Muscle of leg (tissue), 11 donors: ENCODE measurements around the gene KTN1. TPM values are rescaled to one million over a fixed set of nuclear protein-coding genes. Genes with fewer than 3 reads are reported as not detected.

ENCODE experiments used
- DNase-seq: peaks from one replicate; pipeline ENCODE4 v3.0.0; 2013
- H3K27ac ChIP-seq: one replicate; pipeline ENCODE4 v1.5.1; 2013; ENCODE audit warnings: mild to moderate bottlenecking, low read length, control low read depth
- H3K27me3 ChIP-seq: one replicate; pipeline ENCODE4 v1.6.1; 2013; ENCODE audit warnings: low read length; ENCODE audit not compliant: control insufficient read depth, insufficient read depth
- H3K36me3 ChIP-seq: one replicate; pipeline ENCODE4 v1.6.1; 2013; ENCODE audit warnings: low read length; ENCODE audit not compliant: control insufficient read depth, insufficient read depth
- H3K4me1 ChIP-seq: one replicate; pipeline ENCODE4 v1.6.1; 2013; ENCODE audit warnings: low read length; ENCODE audit not compliant: control insufficient read depth, insufficient read depth
- H3K4me3 ChIP-seq: one replicate; pipeline ENCODE4 v1.5.1; 2013; ENCODE audit warnings: low read length, control low read depth
- H3K9me3 ChIP-seq: replicated peaks from 2 replicates; pipeline ENCODE4 v1.6.1; 2013; ENCODE audit warnings: low read depth, low read length; ENCODE audit not compliant: control insufficient read depth
- WGBS: methylation state at CpG from one replicate; pipeline ENCODE4 v1.1.5; 2013; ENCODE audit warnings: missing lambda C conversion rate; ENCODE audit not compliant: insufficient coverage; 5-methylcytosine and 5-hydroxymethylcytosine counted together
- polyA plus RNA-seq, 8 donors: library from polyadenylated mRNA; unstranded; fragments of 120-200 nt; gene quantifications; one replicate each; pipeline versions ENCODE4 v1.2.1 to v1.2.3, GENCODE V29; 2013; ENCODE audit warnings: inconsistent platforms in 1 of 8, low replicate concordance in 1 of 8; ENCODE audit not compliant: insufficient read length in 8 of 8, insufficient read depth in 1 of 8
- total RNA-seq: library from RNA; stranded (reverse); fragments of 120-200 nt; gene quantifications from one replicate; pipeline ENCODE4 v1.2.4, GENCODE V29; 2013

KTN1 gene
- total and polyA plus RNA-seq, 9 donors, result 106 to 148 (median 141) TPM

- peaks cover 27% of the 10 kb centered on the region for H3K36me3 ChIP-seq
- no CpG with 5 or more reads among the region's 2 CpGs for WGBS
- DNase-seq, result peak; percentile 21
- H3K9me3 ChIP-seq, result peaks cover under 1% of the 10 kb centered on the region
- H3K27ac ChIP-seq, result no peak overlapping the region
- H3K4me1 ChIP-seq, result no peaks in the 10 kb centered on the region
- no peak overlapping the region for H3K4me3 ChIP-seq
- no peaks in the 10 kb centered on the region for H3K27me3 ChIP-seq
These were observed 45.5 kb downstream of the KTN1 start for GRCh38 chr14:55625481-55625880.

- Histone ChIP-seq H3K27me3 (no peaks in the 10 kb centered on the region), H3K27ac (no peak overlapping the region), H3K4me1 (no peaks in the 10 kb centered on the region), H3K4me3 (no peak overlapping the region), H3K36me3 (peaks cover 23% of the 10 kb centered on the region), H3K9me3 (no peaks in the 10 kb centered on the region)
- no peak for DNase-seq
- WGBS, result no CpG with 5 or more reads among the region's 4 CpGs
These were observed 46.1 kb downstream of the KTN1 start for GRCh38 chr14:55626131-55626530.

- no peak overlapping the region for H3K27ac ChIP-seq
- H3K4me3 ChIP-seq, result no peak overlapping the region
- no peaks in the 10 kb centered on the region for H3K9me3 ChIP-seq
- H3K4me1 ChIP-seq, result no peaks in the 10 kb centered on the region
- no peak for DNase-seq
- H3K27me3 ChIP-seq, result no peaks in the 10 kb centered on the region
- H3K36me3 ChIP-seq, result peaks cover 16% of the 10 kb centered on the region
These were observed 48.4 kb downstream of the KTN1 start for GRCh38 chr14:55628426-55628825.

- Histone ChIP-seq H3K27me3 (no peaks in the 10 kb centered on the region), H3K4me3 (no peak overlapping the region), H3K36me3 (peaks cover 19% of the 10 kb centered on the region), H3K4me1 (no peaks in the 10 kb centered on the region), H3K9me3 (no peaks in the 10 kb centered on the region), H3K27ac (no peak overlapping the region)
- no peak for DNase-seq
- no CpG with 5 or more reads among the region's 1 CpG for WGBS
These were observed 58.7 kb downstream of the KTN1 start for GRCh38 chr14:55638665-55639064.

DNA sequence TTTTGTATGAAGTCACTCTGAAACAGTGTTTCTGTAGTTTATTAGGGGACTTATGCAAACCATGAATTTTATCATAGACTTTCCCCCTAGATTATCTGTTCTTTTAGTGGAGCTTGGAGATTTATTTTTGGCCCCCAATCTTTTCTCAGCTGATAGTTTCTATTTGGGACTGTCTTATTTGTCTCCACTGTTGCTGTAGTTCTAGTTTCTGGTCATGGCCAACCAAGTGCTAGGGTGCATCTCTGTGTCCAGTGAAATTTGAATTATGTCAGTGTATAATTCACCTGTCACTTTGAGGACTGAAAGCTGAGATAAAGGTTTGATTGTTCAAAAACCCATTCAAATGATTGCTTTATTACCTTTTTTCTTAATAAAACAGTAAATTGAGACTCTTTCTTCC is 61.3 kb downstream of the KTN1 start:
- H3K36me3 ChIP-seq, result peaks cover 8% of the 10 kb centered on the region
- no peak for DNase-seq
- no peaks in the 10 kb centered on the region for H3K9me3 ChIP-seq
- no peaks in the 10 kb centered on the region for H3K27me3 ChIP-seq
- H3K27ac ChIP-seq, result no peak overlapping the region
- H3K4me3 ChIP-seq, result no peak overlapping the region
- no peaks in the 10 kb centered on the region for H3K4me1 ChIP-seq

GRCh38 chr14:55641954-55642353 is 61.9 kb downstream of the KTN1 start:
- Histone ChIP-seq H3K9me3 (no peaks in the 10 kb centered on the region), H3K36me3 (peaks cover 8% of the 10 kb centered on the region), H3K4me3 (no peak overlapping the region), H3K27me3 (no peaks in the 10 kb centered on the region), H3K27ac (no peak overlapping the region), H3K4me1 (no peaks in the 10 kb centered on the region)
- DNase-seq, result no peak

- Histone ChIP-seq H3K27ac (no peak overlapping the region), H3K4me1 (no peaks in the 10 kb centered on the region), H3K4me3 (no peak overlapping the region), H3K36me3 (peaks cover 11% of the 10 kb centered on the region), H3K27me3 (no peaks in the 10 kb centered on the region), H3K9me3 (no peaks in the 10 kb centered on the region)
- WGBS, result 94% methylated on average over 1 of the region's 1 CpG
- DNase-seq, result no peak
These were observed 65.1 kb downstream of the KTN1 start for GRCh38 chr14:55645145-55645544.

DNA sequence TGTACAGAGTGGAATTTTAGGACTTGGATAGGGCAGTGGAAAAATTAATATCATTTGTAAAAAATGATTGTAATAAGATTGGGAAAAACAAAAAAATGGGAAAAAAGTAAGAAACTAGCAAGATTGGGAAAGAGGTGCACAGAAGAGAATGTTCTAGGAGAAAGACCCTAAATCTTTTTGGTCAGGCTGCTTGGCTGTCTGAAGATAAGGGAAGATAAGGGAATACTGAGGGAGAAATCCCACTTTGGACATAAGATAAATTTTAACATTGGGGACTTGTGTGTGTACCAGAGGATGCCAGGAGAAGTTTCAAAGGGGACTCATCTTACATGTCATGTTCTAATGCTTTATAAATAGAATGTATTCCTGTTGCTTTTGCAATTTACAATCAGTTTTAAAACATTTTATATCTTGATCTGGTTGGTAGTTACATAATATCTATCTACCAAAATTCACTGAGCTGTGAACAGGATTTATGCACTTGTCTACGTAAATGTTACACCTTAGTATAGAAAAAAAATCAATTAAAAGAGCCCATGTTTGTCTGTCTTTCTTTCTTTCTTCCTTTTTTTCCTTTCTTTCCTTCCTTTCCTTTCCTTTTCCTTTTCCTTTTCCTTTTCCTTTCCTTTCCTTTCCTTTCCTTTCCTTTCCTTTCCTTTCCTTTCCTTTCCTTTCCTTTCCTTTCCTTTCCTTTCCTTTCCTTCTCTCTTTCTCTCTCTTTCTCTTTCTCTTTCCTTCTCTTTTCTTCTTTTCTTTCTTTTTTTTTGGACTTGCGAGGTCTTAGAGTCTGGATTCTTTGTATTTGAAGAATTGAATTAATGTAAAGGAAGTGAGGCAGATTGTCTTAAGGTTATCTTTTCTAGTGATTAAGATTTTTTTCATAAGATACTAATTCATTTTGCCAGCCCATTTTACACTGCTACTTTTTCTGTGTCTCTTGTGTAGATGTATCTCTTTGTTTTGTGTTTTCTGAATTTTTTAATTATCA is 66.1 kb downstream of the KTN1 start:
- Histone ChIP-seq H3K27ac (no peak overlapping the region), H3K4me3 (no peak overlapping the region), H3K27me3 (no peaks in the 10 kb centered on the region), H3K4me1 (no peaks in the 10 kb centered on the region), H3K9me3 (no peaks in the 10 kb centered on the region), H3K36me3 (peaks cover 14% of the 10 kb centered on the region)
- DNase-seq, result no peak
- no CpG with 5 or more reads among the region's 2 CpGs for WGBS

DNA sequence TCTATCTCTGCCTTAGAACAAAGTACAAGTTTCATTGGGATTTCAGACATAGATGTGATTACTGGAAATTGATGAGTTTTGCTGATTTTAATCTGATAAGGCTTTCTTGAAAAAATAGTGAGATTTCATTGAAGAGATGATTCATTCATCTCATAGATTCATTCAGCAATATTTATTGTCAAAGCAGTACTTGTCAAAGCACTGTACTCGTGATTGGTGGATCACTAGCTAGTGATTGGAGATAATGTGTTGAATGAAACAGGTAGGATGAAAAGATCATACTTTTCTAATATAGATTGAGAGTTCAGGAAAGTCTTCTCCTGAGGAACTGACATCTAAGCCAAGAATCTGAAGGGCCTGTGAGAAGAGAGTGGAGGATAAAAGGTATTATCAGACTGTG is 71.0 kb downstream of the KTN1 start:
- Histone ChIP-seq H3K9me3 (no peaks in the 10 kb centered on the region), H3K36me3 (peaks cover 19% of the 10 kb centered on the region), H3K27me3 (no peaks in the 10 kb centered on the region), H3K4me1 (no peaks in the 10 kb centered on the region), H3K27ac (no peak overlapping the region), H3K4me3 (no peak overlapping the region)
- no peak for DNase-seq
- no CpG with 5 or more reads among the region's 1 CpG for WGBS

DNA sequence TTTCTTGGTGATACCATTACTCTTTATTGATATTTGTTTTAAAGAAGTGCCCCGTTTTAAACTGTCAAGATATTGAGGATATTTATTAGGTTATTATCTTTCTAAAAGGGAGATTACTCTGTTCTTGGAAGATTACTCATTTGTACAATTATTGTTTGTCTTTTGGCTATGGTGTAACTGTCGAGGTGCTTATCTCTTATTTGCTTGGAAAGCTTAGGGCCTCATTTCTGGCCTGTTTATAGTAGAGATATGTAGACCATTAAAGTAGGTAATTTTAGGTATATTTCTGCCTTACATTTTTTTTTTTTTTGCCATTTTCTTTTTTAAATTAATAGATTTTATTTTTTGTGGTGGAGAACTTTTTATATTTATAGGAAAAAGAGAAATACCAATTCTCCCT is 74.2 kb downstream of the KTN1 start:
- Histone ChIP-seq H3K27ac (no peak overlapping the region), H3K36me3 (peaks cover 23% of the 10 kb centered on the region), H3K4me1 (no peaks in the 10 kb centered on the region), H3K4me3 (no peak overlapping the region), H3K27me3 (no peaks in the 10 kb centered on the region), H3K9me3 (no peaks in the 10 kb centered on the region)
- no peak for DNase-seq
- WGBS, result no CpG with 5 or more reads among the region's 2 CpGs

DNA sequence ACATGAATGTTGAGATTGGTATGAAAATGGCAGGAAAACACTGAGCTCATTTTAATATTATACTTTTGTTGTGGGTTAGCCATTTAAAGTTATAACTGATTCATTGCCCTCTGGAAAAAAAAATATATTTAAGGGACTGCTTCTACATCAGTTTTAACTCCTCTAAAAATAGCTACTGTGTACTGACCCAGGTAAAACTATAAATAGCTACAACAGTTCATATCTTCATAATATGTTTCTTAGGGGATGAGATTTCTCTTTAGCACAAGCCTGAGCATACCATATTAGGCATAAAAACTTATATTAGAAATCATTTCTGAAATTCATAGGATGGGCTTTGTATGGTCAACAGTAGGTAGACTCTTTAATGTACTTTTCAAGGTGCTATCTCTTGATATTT is 81.0 kb downstream of the KTN1 start:
- Histone ChIP-seq H3K4me3 (no peak overlapping the region), H3K36me3 (peaks cover 14% of the 10 kb centered on the region), H3K27ac (no peak overlapping the region)

More for the DNA sequence above, 81.0 kb downstream of the KTN1 start:
- Histone ChIP-seq H3K9me3 (no peaks in the 10 kb centered on the region), H3K27me3 (no peaks in the 10 kb centered on the region), H3K4me1 (no peaks in the 10 kb centered on the region)
- no peak for DNase-seq
